Left colon (tissue), 2 donors: ENCODE results near the gene SLC10A7. TPM values are rescaled to one million over a fixed set of nuclear protein-coding genes. Genes with fewer than 3 reads are reported as not detected.
"Not testable (repeated sequence)": the region's sequence is repeated elsewhere in the genome, so short reads cannot be mapped to it uniquely, and the experiment has no call there.

Experiments
- ATAC-seq: fragments of 200-7000 bp; cut with Tn5 transposase; one replicate; pipeline ENCODE4 v1.9.1; 2020; ENCODE audit warnings: mild to moderate bottlenecking, moderate library complexity
- DNase-seq, 2 donors: peaks; one replicate each; pipeline ENCODE4 v3.0.0-alpha.2; 2020
- intact Hi-C, 2 donors: fragments of 100-400 bp; cut with DNase I in 1 of 2; cut with micrococcal nuclease in 1 of 2; formaldehyde crosslinking; loops; one replicate each; pipeline versions ENCODE4 v1.11.2 to v1.14.0; 2022; cut with DNase I, micrococcal nuclease
- total RNA-seq, 2 donors: library from RNA; stranded (reverse); fragmentation: NEBNext Ultra II Directional; extraction: Animal tissue kit (Norgen Biotek cat#: 25700); gene quantifications; one replicate each; pipeline ENCODE4 v1.2.1, GENCODE V29; 2021
- donor health status: DM: no; HTN: no; CAD: no.
- donor health status: DM: yes; HTN: yes; CAD: no.

Gene SLC10A7
- total RNA-seq, 2 donors from 2014 or later: 16.8 to 17.0 TPM

- DNase-seq (no peak), ATAC-seq (no peak)
- intact Hi-C loops: no loop called here
These were observed 139.5 kb downstream of the SLC10A7 start for GRCh38 chr4:146382194-146382593.

- intact Hi-C loops: no loop called here
- DNase-seq (no peak), ATAC-seq (no peak)
These were observed 140.4 kb downstream of the SLC10A7 start for GRCh38 chr4:146381263-146381872.

- ATAC-seq (no peak), DNase-seq (no peak)
- intact Hi-C loops: no loop called here
These were observed 142.0 kb downstream of the SLC10A7 start for GRCh38 chr4:146379744-146380143.

- no peak for ATAC-seq
- intact Hi-C loops: no loop called here
- no peak for DNase-seq
These were observed 149.9 kb downstream of the SLC10A7 start for GRCh38 chr4:146371812-146372211.

- ATAC-seq (no peak), DNase-seq (no peak)
- intact Hi-C loops: no loop called here
These were observed 150.9 kb downstream of the SLC10A7 start for GRCh38 chr4:146370841-146371240.

GRCh38 chr4:146369446-146369845 lies 152.3 kb downstream of the SLC10A7 start:
- intact Hi-C loops: no loop called here

GRCh38 chr4:146368209-146368608 lies 153.5 kb downstream of the SLC10A7 start:
- intact Hi-C loops: no loop called here

More at GRCh38 chr4:146369446-146369845, 152.3 kb downstream of the SLC10A7 start:
- no peak for DNase-seq
- no peak for ATAC-seq

GRCh38 chr4:146367347-146367746 lies 154.4 kb downstream of the SLC10A7 start:
- intact Hi-C loops: no loop called here
- DNase-seq (no peak), ATAC-seq (no peak)

More at GRCh38 chr4:146368209-146368608, 153.5 kb downstream of the SLC10A7 start:
- ATAC-seq: no peak
- no peak for DNase-seq

GRCh38 chr4:146359771-146360170 lies 162.0 kb downstream of the SLC10A7 start:
- intact Hi-C loops: no loop called here
- ATAC-seq: no peak
- DNase-seq: no peak

GRCh38 chr4:146350114-146350513 lies 171.6 kb downstream of the SLC10A7 start:
- intact Hi-C loops, DNase-seq, ATAC-seq: not testable (repeated sequence)

GRCh38 chr4:146349306-146349705 lies 172.4 kb downstream of the SLC10A7 start:
- no peak for ATAC-seq
- no peak for DNase-seq
- intact Hi-C loops: loop anchor here in 1 of 2 donors (10.0 kb wide), 2 partner anchors 565 to 745 kb away; no protein-coding TSS in a partner anchor

GRCh38 chr4:146347822-146348221 lies 173.9 kb downstream of the SLC10A7 start:
- intact Hi-C loops: loop anchor here in 1 of 2 donors (10.0 kb wide), 2 partner anchors 567 to 747 kb away; no protein-coding TSS in a partner anchor
- ATAC-seq: no peak

GRCh38 chr4:146346276-146346675 lies 175.5 kb downstream of the SLC10A7 start:
- DNase-seq: no peak
- intact Hi-C loops: loop anchor here in 1 of 2 donors (10.0 kb wide), 2 partner anchors 569 to 749 kb away; no protein-coding TSS in a partner anchor

More at GRCh38 chr4:146347822-146348221, 173.9 kb downstream of the SLC10A7 start:
- DNase-seq: no peak

GRCh38 chr4:146343776-146344175 lies 178.0 kb downstream of the SLC10A7 start:
- ATAC-seq: no peak
- DNase-seq: no peak
- intact Hi-C loops: loop anchor here in 1 of 2 donors (10.0 kb wide), 2 partner anchors 571 to 751 kb away; no protein-coding TSS in a partner anchor

More at GRCh38 chr4:146346276-146346675, 175.5 kb downstream of the SLC10A7 start:
- no peak for ATAC-seq

GRCh38 chr4:146343199-146343598 lies 178.5 kb downstream of the SLC10A7 start:
- intact Hi-C loops: loop anchor here in 1 of 2 donors (10.0 kb wide), 2 partner anchors 572 to 752 kb away; no protein-coding TSS in a partner anchor
- DNase-seq (no peak), ATAC-seq (no peak)

- DNase-seq: no peak
- ATAC-seq: no peak
- intact Hi-C loops: loop anchor here in 1 of 2 donors (10.0 kb wide), 2 partner anchors 572 to 752 kb away; no protein-coding TSS in a partner anchor
These were observed 179.0 kb downstream of the SLC10A7 start for GRCh38 chr4:146342600-146343192.

- ATAC-seq: peak; percentile 36
- intact Hi-C loops: loop anchor here in 1 of 2 donors (10.0 kb wide), 2 partner anchors 574 to 754 kb away; no protein-coding TSS in a partner anchor
- no peak for DNase-seq
These were observed 180.9 kb downstream of the SLC10A7 start for GRCh38 chr4:146340798-146341197.

- DNase-seq: no peak
- ATAC-seq: no peak
- intact Hi-C loops: no loop called here
These were observed 183.2 kb downstream of the SLC10A7 start for GRCh38 chr4:146338512-146338911.

GRCh38 chr4:146336410-146336807 lies 185.3 kb downstream of the SLC10A7 start:
- no peak for DNase-seq
- intact Hi-C loops: no loop called here
- ATAC-seq: no peak
